ENCODE results near the gene RNLS.

Gene RNLS

DNA sequence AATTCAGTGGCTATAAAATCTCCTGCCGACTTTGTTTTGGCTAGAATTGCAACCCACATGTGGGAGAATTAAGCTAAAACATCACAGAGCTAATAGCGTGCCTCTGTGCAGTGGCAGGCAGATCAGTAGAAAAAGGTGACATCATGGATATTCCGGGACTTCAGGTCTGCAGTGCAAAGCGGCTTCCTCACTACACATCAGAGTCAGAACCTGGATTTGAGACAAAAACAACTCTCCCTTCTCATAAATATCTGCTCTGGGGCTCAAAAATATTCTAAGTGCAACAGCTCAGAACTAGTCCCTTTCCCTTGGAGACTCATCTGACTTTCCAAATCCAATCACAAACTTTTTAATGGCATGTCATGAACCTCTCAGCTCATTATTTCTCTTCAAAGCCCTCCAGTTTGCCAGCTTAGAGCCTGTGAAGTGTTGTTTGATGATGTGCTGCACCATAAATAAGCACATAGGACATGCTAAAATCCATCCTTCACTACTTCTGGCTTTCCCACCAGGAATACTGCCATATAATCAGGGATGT lies 337.1 kb downstream of the RNLS start:
- TF ChIP-seq, protein P1, sequence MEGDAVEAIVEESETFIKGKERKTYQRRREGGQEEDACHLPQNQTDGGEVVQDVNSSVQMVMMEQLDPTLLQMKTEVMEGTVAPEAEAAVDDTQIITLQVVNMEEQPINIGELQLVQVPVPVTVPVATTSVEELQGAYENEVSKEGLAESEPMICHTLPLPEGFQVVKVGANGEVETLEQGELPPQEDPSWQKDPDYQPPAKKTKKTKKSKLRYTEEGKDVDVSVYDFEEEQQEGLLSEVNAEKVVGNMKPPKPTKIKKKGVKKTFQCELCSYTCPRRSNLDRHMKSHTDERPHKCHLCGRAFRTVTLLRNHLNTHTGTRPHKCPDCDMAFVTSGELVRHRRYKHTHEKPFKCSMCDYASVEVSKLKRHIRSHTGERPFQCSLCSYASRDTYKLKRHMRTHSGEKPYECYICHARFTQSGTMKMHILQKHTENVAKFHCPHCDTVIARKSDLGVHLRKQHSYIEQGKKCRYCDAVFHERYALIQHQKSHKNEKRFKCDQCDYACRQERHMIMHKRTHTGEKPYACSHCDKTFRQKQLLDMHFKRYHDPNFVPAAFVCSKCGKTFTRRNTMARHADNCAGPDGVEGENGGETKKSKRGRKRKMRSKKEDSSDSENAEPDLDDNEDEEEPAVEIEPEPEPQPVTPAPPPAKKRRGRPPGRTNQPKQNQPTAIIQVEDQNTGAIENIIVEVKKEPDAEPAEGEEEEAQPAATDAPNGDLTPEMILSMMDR (conservative IDR thresholded peaks at IDR 0.05; ENCODE audit: low read length) = no peak
- peak; percentile 64 for DNase-seq (ENCODE audit: low read depth)
- peak overlapping the region; percentile 7; the same call in 1 of the 2 replicates for H3K4me3 ChIP-seq (ENCODE audit: low read length)

GRCh38 chr10:88244781-88245625 lies 338.1 kb downstream of the RNLS start:
- no peak overlapping the region for H3K4me3 ChIP-seq (ENCODE audit: low read length)
- DNase-seq (ENCODE audit: low read depth) = no peak
- TF ChIP-seq, protein P1 (conservative IDR thresholded peaks at IDR 0.05; ENCODE audit: low read length) = no peak

GRCh38 chr10:88243836-88244730 lies 339.0 kb downstream of the RNLS start:
- TF ChIP-seq, protein P1 (conservative IDR thresholded peaks at IDR 0.05; ENCODE audit: low read length) = no peak
- no peak overlapping the region for H3K4me3 ChIP-seq (ENCODE audit: low read length)
- no peak for DNase-seq (ENCODE audit: low read depth)

DNA sequence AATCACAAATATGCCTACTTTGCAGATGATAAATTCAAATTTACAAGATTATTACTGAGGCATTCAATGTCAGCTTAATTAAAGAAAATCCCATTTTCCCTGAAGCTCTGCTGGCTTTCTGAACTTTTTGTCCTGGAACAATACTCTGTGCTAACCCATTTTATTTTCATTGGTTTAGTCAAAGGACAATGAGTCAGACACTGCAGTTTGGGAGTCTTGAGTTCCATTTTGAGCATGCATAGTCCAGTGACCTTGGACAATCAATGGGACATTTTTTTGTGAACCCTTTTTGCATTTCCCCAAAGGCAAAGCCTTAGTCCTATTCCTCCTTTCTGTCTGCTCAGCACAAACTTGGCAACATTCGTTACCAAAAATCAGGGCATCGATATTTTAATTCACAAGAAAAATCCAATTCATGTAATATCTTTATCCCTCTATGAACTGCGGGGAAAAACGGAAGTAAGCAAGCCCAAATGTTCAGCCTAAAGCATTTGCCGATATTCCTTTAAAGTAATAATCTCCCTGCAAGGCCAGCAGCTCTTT lies 339.8 kb downstream of the RNLS start:
- TF ChIP-seq, protein P1 (conservative IDR thresholded peaks at IDR 0.05; ENCODE audit: low read length) = no peak
- no peak overlapping the region for H3K4me3 ChIP-seq (ENCODE audit: low read length)
- DNase-seq (ENCODE audit: low read depth) = no peak

GRCh38 chr10:88241501-88241900 lies 341.6 kb downstream of the RNLS start:
- DNase-seq (ENCODE audit: low read depth) = no peak
- H3K4me3 ChIP-seq (ENCODE audit: low read length) = no peak overlapping the region
- TF ChIP-seq, protein P1 (conservative IDR thresholded peaks at IDR 0.05; ENCODE audit: low read length) = no peak

DNA sequence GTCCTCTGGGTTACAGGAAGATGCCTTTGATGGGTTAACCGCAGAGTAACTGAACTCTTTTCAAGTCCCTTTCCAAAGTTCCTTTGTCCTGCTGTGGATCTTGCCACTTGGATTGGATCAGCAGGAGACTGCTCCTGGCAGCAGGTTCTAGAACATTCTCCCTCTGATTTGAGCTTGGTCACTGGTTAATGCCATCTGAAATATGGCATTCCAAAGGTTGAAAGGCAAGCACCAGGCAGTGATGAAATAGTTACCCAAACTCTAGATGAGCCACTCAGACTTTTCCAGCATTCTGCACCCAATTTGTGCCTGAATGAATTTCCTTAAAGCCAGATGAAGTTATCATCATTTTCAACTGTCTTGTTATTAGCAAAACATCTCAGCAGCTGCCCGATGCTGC lies 343.9 kb downstream of the RNLS start:
- H3K4me3 ChIP-seq (ENCODE audit: low read length) = no peak overlapping the region
- peak; percentile 27 for DNase-seq (ENCODE audit: low read depth)
- TF ChIP-seq, protein P1 (conservative IDR thresholded peaks at IDR 0.05; ENCODE audit: low read length) = no peak
